Stimulated activated CD4-positive, alpha-beta T cell treated with anti-CD3 and anti-CD28 coated beads, Interleukin-15, amount 100 ng/mL, for 48 hours (primary cell): ENCODE results near the gene RIMS1.

Source experiments
- DNase-seq, 2 donors: peaks; one replicate each; pipeline ENCODE4 v3.0.0-alpha.2; 2020; ENCODE audit warnings: low read depth in 2 of 2

RIMS1 gene

GRCh38 chr6:71886184-71887005 lies at the start of gene RIMS1:
Gene RIMS1 (plus strand): TSS chr6:71886550. CDS start chr6:71887024, 474 bp downstream.
- no peak for DNase-seq

GRCh38 chr6:71851214-71851613 lies 35.1 kb upstream of the RIMS1 start:
- no peak for DNase-seq

GRCh38 chr6:71852948-71853347 lies 33.4 kb upstream of the RIMS1 start:
- no peak for DNase-seq

GRCh38 chr6:71855406-71855805 lies 30.9 kb upstream of the RIMS1 start:
- DNase-seq, result no peak

GRCh38 chr6:71879016-71879415 lies 7.3 kb upstream of the RIMS1 start:
- DNase-seq, result no peak

- DNase-seq, result no peak
Observed at GRCh38 chr6:71887006-71887743, 825 bp downstream of the RIMS1 start.

- no peak for DNase-seq
Observed at GRCh38 chr6:71887744-71888230, 1.4 kb downstream of the RIMS1 start.

GRCh38 chr6:71888756-71889340 lies 2.5 kb downstream of the RIMS1 start:
- no peak for DNase-seq

GRCh38 chr6:71889366-71889765 lies 3.0 kb downstream of the RIMS1 start:
- no peak for DNase-seq

- no peak for DNase-seq
Observed at GRCh38 chr6:71892641-71893040, 6.3 kb downstream of the RIMS1 start.

GRCh38 chr6:71900642-71901041 lies 14.3 kb downstream of the RIMS1 start:
- no peak for DNase-seq

- no peak for DNase-seq
Observed at GRCh38 chr6:71902261-71902660, 15.9 kb downstream of the RIMS1 start.

GRCh38 chr6:71906813-71907212 lies 20.5 kb downstream of the RIMS1 start:
- no peak for DNase-seq

GRCh38 chr6:71908162-71908765 lies 21.9 kb downstream of the RIMS1 start:
- no peak for DNase-seq

- no peak for DNase-seq
Observed at GRCh38 chr6:71913444-71914234, 27.3 kb downstream of the RIMS1 start.

- DNase-seq, result no peak
Observed at GRCh38 chr6:71929047-71929446, 42.7 kb downstream of the RIMS1 start.

GRCh38 chr6:71933881-71934280 lies 47.5 kb downstream of the RIMS1 start:
- no peak for DNase-seq

GRCh38 chr6:71965404-71965803 lies 79.1 kb downstream of the RIMS1 start:
- no peak for DNase-seq

GRCh38 chr6:71967436-71967835 lies 81.1 kb downstream of the RIMS1 start:
- DNase-seq, result no peak

- DNase-seq, result no peak
Observed at GRCh38 chr6:71977884-71978283, 91.5 kb downstream of the RIMS1 start.

GRCh38 chr6:71979911-71980310 lies 93.6 kb downstream of the RIMS1 start:
- no peak for DNase-seq
